Measurements from ENCODE around the gene IGFALS.

GRCh38 chr16:1832838-1833454 is 39.4 kb upstream of the IGFALS start:
- TF ChIP-seq POLR2AphosphoS5 (IDR thresholded peaks at IDR 0.05) (no peak), CTCF (IDR thresholded peaks at IDR 0.05; ENCODE audit: poor library complexity, severe bottlenecking) (no peak), REST (IDR thresholded peaks at IDR 0.05; ENCODE audit: borderline replicate concordance) (no peak), EP300 (conservative IDR thresholded peaks at IDR 0.05; ENCODE audit: poor library complexity, severe bottlenecking) (no peak), EZH2 (IDR thresholded peaks at IDR 0.05; ENCODE audit: borderline replicate concordance, insufficient read depth, low read length, poor library complexity, severe bottlenecking) (no peak), TAF1 (IDR thresholded peaks at IDR 0.05; ENCODE audit: low read depth) (no peak), MXI1 (conservative IDR thresholded peaks at IDR 0.05; ENCODE audit: poor library complexity, severe bottlenecking) (no peak)

All from neural cell (in vitro differentiated cells).